ENCODE results near the gene MRFAP1L1.

Gene MRFAP1L1

DNA sequence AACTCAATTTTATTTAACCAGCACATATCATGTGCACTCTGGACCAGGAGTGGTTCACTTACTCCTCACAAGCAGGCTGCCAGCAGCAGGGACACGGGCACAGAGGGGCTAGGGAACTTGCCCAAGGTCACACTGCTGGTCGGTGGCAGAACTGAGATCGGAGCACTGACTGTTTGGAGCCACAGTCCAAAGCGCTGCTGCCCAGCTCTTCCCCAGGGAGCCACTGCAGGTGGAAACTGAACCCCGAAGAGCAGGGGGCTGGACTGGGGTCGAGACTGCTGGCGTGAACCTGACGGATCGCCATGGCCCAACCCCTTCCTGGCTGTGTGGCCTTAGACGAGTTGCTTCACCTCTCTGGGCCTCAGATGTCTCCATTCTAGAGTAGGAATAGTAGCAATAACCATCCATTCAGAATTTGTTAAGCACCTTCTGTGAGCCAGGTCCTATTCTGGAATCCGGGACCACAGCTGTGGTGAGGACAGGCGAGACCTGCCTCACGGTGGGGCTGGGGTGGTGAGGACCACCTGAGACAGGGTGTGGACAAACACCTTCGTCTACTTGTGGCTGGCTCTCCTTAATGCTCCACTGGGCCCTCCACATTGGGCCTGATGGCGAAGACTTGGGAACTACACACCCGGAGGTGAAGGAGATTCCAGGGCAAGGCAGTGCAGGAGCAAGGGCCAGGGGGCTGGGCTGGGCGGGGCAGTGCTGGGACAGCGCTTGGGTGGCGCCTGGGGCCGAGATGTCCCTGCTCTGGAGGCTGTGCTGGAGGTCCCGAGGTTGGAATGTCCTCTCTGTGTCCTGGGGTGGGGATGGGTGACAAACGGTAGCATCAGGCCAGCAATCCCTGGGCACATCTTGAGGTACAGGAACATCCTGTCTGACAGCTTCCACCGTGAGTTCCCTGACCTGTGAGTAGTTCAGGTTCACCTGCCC, 40.9 kb upstream of the MRFAP1L1 start:
- no peaks in the 10 kb centered on the region for H3K79me2 ChIP-seq
- no peaks in the 10 kb centered on the region for H3K4me1 ChIP-seq
- TF ChIP-seq, protein P1, sequence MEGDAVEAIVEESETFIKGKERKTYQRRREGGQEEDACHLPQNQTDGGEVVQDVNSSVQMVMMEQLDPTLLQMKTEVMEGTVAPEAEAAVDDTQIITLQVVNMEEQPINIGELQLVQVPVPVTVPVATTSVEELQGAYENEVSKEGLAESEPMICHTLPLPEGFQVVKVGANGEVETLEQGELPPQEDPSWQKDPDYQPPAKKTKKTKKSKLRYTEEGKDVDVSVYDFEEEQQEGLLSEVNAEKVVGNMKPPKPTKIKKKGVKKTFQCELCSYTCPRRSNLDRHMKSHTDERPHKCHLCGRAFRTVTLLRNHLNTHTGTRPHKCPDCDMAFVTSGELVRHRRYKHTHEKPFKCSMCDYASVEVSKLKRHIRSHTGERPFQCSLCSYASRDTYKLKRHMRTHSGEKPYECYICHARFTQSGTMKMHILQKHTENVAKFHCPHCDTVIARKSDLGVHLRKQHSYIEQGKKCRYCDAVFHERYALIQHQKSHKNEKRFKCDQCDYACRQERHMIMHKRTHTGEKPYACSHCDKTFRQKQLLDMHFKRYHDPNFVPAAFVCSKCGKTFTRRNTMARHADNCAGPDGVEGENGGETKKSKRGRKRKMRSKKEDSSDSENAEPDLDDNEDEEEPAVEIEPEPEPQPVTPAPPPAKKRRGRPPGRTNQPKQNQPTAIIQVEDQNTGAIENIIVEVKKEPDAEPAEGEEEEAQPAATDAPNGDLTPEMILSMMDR (IDR thresholded peaks at IDR 0.05), result no peak
- no peak overlapping the region for H3K4me2 ChIP-seq (ENCODE audit: low read length)
- H3K9ac ChIP-seq, result no peak overlapping the region
- no peaks in the 10 kb centered on the region for H3K36me3 ChIP-seq (ENCODE audit: control insufficient read depth, insufficient read depth, low read length)
- no peaks in the 10 kb centered on the region for H3K27me3 ChIP-seq (ENCODE audit: control insufficient read depth, insufficient read depth, low read length)
- no peaks in the 10 kb centered on the region for H3K9me3 ChIP-seq (ENCODE audit: control insufficient read depth, low read length)
- H2AFZ ChIP-seq, result no peak overlapping the region
- H3K27ac ChIP-seq, result no peak overlapping the region
- H3K4me3 ChIP-seq (ENCODE audit: low read depth, low read length), result no peak overlapping the region

DNA sequence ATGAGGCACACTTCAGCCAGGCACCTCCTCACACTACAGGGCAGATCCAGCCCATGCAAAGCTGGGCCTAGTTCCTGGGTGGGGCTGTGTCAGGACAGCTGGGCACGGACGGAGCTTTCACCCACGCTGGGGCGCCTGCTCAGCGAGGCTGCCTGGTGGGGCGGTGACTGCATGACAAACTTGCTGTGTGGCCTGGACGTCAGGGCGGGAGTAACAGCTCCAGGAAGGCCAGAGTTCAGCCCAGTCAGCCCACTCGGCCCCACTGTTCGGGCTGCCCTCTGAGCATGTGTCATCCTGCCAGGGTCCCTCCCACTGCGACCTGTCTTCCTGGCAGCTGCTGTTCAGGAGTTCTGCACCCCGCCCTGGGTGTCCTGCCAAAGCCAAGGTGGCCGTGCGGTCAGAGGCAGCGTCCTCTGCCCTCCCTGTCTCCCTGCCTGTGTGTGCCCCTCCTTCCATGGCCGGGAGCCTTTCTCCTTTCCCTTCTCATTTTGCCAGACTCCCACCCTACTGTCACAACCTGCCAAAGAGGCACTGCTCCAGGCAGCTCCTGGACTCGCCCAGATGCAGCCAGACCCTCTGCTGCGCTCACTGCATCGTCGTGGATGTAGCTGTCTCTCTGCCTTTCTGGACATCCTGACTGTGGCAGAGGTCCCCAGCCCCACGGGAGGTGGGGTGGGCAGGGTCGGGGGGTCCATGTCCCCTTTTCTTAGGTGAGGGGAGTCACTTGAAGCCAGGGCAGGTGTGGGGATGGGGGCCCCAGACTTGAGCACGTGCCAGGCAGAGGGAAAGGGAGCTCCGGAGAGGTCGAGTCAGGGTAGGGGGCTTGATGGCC, 39.9 kb upstream of the MRFAP1L1 start:
- TF ChIP-seq, protein P1 (IDR thresholded peaks at IDR 0.05), result no peak
- H3K27ac ChIP-seq, result no peak overlapping the region
- no peaks in the 10 kb centered on the region for H3K79me2 ChIP-seq
- H3K4me1 ChIP-seq, result no peaks in the 10 kb centered on the region
- no peaks in the 10 kb centered on the region for H3K27me3 ChIP-seq (ENCODE audit: control insufficient read depth, insufficient read depth, low read length)
- no peaks in the 10 kb centered on the region for H3K9me3 ChIP-seq (ENCODE audit: control insufficient read depth, low read length)
- H3K36me3 ChIP-seq (ENCODE audit: control insufficient read depth, insufficient read depth, low read length), result no peaks in the 10 kb centered on the region
- no peak overlapping the region for H3K4me2 ChIP-seq (ENCODE audit: low read length)
- H2AFZ ChIP-seq, result no peak overlapping the region
- H3K9ac ChIP-seq, result no peak overlapping the region
- no peak overlapping the region for H3K4me3 ChIP-seq (ENCODE audit: low read depth, low read length)

DNA sequence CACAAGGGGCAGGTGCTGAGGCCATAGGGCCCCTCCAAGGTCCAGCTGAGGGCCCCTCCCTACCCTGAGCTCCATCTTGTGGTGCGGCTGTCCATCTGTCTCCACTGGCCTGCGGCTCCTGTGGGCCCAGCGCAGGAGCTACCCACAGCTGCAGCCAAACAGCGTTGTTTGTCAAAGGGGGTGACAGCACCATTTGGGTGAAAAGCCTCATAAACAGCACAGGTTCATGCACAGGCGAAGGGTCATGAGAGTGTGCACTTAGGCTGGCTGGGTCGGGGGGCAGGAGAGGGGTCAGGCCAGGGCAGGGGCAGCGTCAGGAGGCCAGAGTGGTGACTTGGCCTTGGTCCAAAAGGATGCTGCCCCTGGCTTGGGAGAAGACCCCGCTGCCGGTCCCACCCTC, 38.6 kb upstream of the MRFAP1L1 start:
- H3K27me3 ChIP-seq (ENCODE audit: control insufficient read depth, insufficient read depth, low read length), result no peaks in the 10 kb centered on the region
- no peak overlapping the region for H2AFZ ChIP-seq
- no peak overlapping the region for H3K9ac ChIP-seq
- H3K4me3 ChIP-seq (ENCODE audit: low read depth, low read length), result no peak overlapping the region
- H3K27ac ChIP-seq, result no peak overlapping the region
- no peak overlapping the region for H3K4me2 ChIP-seq (ENCODE audit: low read length)
- H3K79me2 ChIP-seq, result no peaks in the 10 kb centered on the region
- no peaks in the 10 kb centered on the region for H3K9me3 ChIP-seq (ENCODE audit: control insufficient read depth, low read length)
- no peaks in the 10 kb centered on the region for H3K4me1 ChIP-seq
- TF ChIP-seq, protein P1 (IDR thresholded peaks at IDR 0.05), result no peak
- H3K36me3 ChIP-seq (ENCODE audit: control insufficient read depth, insufficient read depth, low read length), result no peaks in the 10 kb centered on the region

DNA sequence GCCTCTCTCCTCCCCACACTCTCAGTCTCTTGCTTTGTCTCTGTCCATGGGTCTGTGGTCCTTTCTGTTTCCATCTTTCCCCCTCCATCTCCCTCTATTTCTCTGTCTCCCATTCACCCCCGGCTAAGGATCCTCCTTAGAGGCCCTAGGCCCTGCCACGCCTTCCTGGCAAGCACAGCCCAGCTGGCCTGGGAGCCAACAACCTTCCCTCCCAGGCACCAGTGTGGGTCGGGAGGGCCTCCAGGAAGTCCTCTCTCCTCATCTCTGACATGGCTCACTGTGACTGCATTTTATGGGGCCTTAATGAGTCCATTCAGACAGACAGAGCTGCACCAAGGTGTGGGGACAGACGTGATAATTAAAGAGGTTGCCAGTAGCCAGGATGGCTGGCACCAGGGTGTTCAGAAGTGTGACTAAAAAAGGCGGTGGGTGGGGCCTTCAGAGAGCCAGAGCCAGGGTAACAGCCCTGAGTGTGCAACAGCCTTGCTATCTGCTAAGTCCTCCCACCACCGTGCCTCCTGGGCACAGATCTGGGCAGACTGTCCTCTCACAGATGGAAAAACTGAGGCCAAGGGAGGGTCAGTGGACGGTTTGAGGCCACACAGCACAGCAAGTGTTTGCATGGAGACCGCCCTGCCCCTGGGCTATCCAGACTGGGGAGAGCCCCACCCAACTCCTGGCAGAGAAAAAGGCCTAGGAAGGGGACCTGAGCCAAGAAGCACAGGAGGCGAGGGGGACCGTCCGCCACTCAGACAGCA, 37.8 kb upstream of the MRFAP1L1 start:
- Histone ChIP-seq H3K27me3 (ENCODE audit: control insufficient read depth, insufficient read depth, low read length) (no peaks in the 10 kb centered on the region), H3K4me3 (ENCODE audit: low read depth, low read length) (no peak overlapping the region), H3K79me2 (no peaks in the 10 kb centered on the region), H3K9me3 (ENCODE audit: control insufficient read depth, low read length) (no peaks in the 10 kb centered on the region), H2AFZ (no peak overlapping the region), H3K36me3 (ENCODE audit: control insufficient read depth, insufficient read depth, low read length) (no peaks in the 10 kb centered on the region), H3K9ac (no peak overlapping the region), H3K4me2 (ENCODE audit: low read length) (no peak overlapping the region), H3K27ac (no peak overlapping the region), H3K4me1 (no peaks in the 10 kb centered on the region)
- TF ChIP-seq, protein P1 (IDR thresholded peaks at IDR 0.05), result no peak
